Coronary artery (tissue), 2 donors: ENCODE results near the gene KCNIP1.

ENCODE experiments used
- DNase-seq: peaks from one replicate; pipeline ENCODE4 v3.0.0-alpha.2; 2017; ENCODE audit warnings: low spot score
- H3K27ac ChIP-seq, 2 donors: fragments of 200-600 bp; sonication (generic); one replicate each; pipeline ENCODE4 v1.5.1; 2016 to 2019
- H3K4me3 ChIP-seq: fragments of 200-600 bp; sonication (generic); 2 replicates; pipeline ENCODE4 v1.5.1; 2016; ENCODE audit warnings: mild to moderate bottlenecking, moderate library complexity
- TF ChIP-seq, protein P1 (sequence below): fragments of 200-600 bp; sonication (generic); IDR thresholded peaks from one replicate; pipeline ENCODE4 v1.5.1; 2019; ENCODE audit warnings: antibody characterized with exemption

KCNIP1 gene

DNA sequence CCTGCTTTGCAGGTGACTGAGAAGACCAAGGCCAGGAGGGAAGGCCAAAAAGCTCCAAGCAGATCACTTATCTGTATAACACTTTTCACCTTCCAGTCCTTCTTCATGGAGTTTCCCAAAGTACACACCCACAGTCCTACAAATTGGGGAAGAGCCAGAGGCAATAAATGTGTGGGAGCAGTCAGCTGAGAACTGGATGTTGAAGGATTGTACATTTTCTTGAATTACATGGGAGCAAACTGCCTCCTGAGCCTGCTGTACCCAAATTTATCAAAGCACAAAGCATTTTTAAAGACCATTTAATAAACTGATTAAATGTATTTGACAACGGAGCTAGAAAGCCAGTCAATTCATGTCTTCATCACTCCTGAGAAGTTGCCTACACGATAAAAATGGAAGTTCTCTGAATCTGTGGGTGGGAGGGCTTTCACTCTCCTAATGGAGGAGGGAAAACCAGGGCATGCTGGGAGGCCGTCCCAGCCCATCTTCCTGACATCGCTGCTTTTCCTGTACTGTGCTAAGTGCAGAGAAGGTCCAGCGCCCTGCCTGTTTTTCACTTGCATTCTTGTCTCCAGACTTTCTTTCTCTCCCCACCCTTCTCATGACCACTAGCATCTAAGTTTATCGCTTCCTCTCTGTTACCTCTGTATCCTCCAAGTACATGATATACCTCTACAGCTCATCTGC is 79.0 kb downstream of the KCNIP1 start:
- no peak overlapping the region for H3K27ac ChIP-seq
- TF ChIP-seq, protein P1, sequence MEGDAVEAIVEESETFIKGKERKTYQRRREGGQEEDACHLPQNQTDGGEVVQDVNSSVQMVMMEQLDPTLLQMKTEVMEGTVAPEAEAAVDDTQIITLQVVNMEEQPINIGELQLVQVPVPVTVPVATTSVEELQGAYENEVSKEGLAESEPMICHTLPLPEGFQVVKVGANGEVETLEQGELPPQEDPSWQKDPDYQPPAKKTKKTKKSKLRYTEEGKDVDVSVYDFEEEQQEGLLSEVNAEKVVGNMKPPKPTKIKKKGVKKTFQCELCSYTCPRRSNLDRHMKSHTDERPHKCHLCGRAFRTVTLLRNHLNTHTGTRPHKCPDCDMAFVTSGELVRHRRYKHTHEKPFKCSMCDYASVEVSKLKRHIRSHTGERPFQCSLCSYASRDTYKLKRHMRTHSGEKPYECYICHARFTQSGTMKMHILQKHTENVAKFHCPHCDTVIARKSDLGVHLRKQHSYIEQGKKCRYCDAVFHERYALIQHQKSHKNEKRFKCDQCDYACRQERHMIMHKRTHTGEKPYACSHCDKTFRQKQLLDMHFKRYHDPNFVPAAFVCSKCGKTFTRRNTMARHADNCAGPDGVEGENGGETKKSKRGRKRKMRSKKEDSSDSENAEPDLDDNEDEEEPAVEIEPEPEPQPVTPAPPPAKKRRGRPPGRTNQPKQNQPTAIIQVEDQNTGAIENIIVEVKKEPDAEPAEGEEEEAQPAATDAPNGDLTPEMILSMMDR, result no peak

DNA sequence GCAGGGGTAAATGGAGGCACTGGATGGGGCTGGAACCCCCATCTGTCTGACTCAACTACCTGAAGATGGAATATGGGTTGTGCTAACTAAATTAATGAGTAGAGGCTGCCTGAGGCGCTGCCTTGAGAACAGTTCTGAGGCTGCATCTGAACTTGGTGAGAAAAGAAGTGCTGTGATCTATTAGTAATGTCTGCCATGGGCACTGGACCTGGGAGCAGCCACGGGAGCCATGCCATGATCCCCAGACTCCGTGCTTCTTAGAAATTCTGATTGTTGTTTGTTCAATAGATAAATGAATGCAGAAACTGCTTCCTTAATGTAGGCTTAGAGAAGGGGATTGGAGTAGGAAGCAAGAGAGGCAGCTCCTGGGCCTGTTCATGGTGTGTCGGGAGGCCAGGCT is 80.2 kb downstream of the KCNIP1 start:
- no peak overlapping the region for H3K4me3 ChIP-seq
- TF ChIP-seq, protein P1, result no peak
- no peak overlapping the region for H3K27ac ChIP-seq
- DNase-seq, result no peak

More for the DNA sequence above, 79.0 kb downstream of the KCNIP1 start:
- no peak for DNase-seq
- H3K4me3 ChIP-seq, result no peak overlapping the region

GRCh38 chr5:170584450-170585058 is 80.7 kb downstream of the KCNIP1 start:
- no peak overlapping the region for H3K4me3 ChIP-seq
- DNase-seq, result no peak
- TF ChIP-seq, protein P1, result no peak
- no peak overlapping the region for H3K27ac ChIP-seq

DNA sequence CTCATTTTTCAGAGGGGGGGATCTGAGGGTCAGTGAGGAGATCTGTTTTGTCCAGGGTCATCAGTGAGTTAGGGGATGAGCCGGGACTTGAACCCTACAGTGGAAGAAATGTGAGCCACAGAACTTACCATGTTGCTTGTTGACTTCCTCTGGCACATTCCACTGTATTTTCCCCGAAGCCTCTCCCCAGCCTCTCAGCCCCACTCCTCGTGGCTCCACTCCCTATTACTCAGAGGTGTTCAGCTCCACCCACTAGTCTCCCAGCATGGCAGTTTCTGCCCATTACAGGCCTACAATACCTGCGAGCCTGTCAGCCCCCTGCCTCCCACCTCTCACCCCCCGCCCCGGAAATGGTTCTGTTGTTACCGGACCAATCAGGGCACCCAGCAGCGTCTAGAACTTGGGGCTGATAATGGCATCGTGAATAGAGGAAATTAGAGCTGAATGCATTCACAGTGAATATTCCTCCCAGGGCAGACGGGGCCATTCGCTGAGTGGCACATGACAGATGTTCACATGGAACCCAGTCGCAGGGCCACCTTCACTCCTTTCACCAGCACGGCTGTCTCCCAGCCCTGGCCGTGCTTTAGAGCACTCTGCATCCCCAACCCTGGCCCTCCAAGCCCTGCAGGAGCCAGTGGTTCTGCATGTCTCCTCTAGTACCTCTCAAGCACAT is 81.6 kb downstream of the KCNIP1 start:
- H3K4me3 ChIP-seq, result no peak overlapping the region
- TF ChIP-seq, protein P1, result no peak
- DNase-seq, result no peak
- no peak overlapping the region for H3K27ac ChIP-seq

DNA sequence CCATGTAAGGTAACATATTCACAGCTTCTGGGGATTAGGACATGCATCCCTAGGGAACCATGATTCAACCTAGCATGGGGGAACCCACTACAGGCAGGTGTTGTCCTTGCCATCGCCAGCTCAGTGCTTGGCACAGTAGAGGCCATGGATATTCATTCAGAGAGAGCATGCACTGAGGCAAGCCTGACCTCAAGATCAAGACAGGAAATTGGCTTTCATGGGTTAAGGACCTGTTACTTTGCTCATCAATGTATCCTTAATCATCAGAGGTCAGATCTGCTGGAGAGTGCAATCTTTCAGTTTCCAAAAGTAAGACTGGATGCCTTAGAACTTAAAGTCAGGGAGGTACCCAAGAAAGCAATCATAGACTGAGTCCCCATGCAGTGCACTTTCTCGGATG is 84.0 kb downstream of the KCNIP1 start:
- no peak overlapping the region for H3K27ac ChIP-seq
- H3K4me3 ChIP-seq, result no peak overlapping the region
- TF ChIP-seq, protein P1, result no peak
- DNase-seq, result no peak

- Histone ChIP-seq H3K4me3 (no peak overlapping the region), H3K27ac (no peak overlapping the region)
- DNase-seq, result no peak
- TF ChIP-seq, protein P1, result no peak
These were observed 85.8 kb downstream of the KCNIP1 start for GRCh38 chr5:170589643-170590042.
